H9 (cell line): ENCODE results near the gene FLT3. TPM values are rescaled to one million over a fixed set of nuclear protein-coding genes. Genes with fewer than 3 reads are reported as not detected.

Experiments
- DNase-seq: peaks from one replicate; pipeline ENCODE4 v3.0.0-alpha.2; 2017
- H2AFZ ChIP-seq: one replicate; pipeline ENCODE4 v1.6.1; 2013; ENCODE audit warnings: mild to moderate bottlenecking, low read length, control low read depth, moderate library complexity
- H2AK5ac ChIP-seq: 2 replicates; pipeline ENCODE4 v1.6.1; 2013; ENCODE audit warnings: low read length, control low read depth, mixed read lengths; ENCODE audit not compliant: insufficient read length
- H2BK120ac ChIP-seq: one replicate; pipeline ENCODE4 v1.6.1; 2013; ENCODE audit warnings: low read depth, mild to moderate bottlenecking, low read length, control low read depth, inconsistent platforms; ENCODE audit not compliant: poor library complexity, severe bottlenecking
- H2BK12ac ChIP-seq: 2 replicates; pipeline ENCODE4 v1.6.1; 2013; ENCODE audit warnings: low read length, control low read depth, mixed read lengths, low read depth; ENCODE audit not compliant: insufficient read length
- H2BK15ac ChIP-seq: 2 replicates; pipeline ENCODE4 v1.6.1; 2013; ENCODE audit warnings: low read depth, low read length, control low read depth
- H2BK20ac ChIP-seq: one replicate; pipeline ENCODE4 v1.6.1; 2013; ENCODE audit warnings: low read depth, mild to moderate bottlenecking, low read length, control low read depth, inconsistent platforms; ENCODE audit not compliant: poor library complexity, severe bottlenecking
- H2BK5ac ChIP-seq: 2 replicates; pipeline ENCODE4 v1.6.1; 2013; ENCODE audit warnings: low read length, control low read depth, mixed read lengths; ENCODE audit not compliant: insufficient read length
- H3K14ac ChIP-seq: 2 replicates; pipeline ENCODE4 v1.6.1; 2013; ENCODE audit warnings: low read length, control low read depth; ENCODE audit not compliant: insufficient read depth
- H3K18ac ChIP-seq: 2 replicates; pipeline ENCODE4 v1.6.1; 2013; ENCODE audit warnings: low read depth, mild to moderate bottlenecking, mixed read lengths, low read length, control low read depth; ENCODE audit not compliant: insufficient read length
- H3K23ac ChIP-seq: 2 replicates; pipeline ENCODE4 v1.6.1; 2013; ENCODE audit warnings: low read length, control low read depth, mixed read lengths, low read depth; ENCODE audit not compliant: insufficient read length
- H3K23me2 ChIP-seq: 2 replicates; pipeline ENCODE4 v1.6.1; 2013; ENCODE audit warnings: low read depth, mild to moderate bottlenecking, mixed read lengths, low read length, control low read depth; ENCODE audit not compliant: insufficient read length, poor library complexity, severe bottlenecking
- H3K27ac ChIP-seq: 2 replicates; pipeline ENCODE4 v1.5.1; 2013; ENCODE audit warnings: low read length, control low read depth, mixed read lengths, low read depth; ENCODE audit not compliant: insufficient read length
- H3K27me3 ChIP-seq: 2 replicates; pipeline ENCODE4 v1.6.1; 2013; ENCODE audit warnings: low read length, control low read depth, inconsistent platforms; ENCODE audit not compliant: insufficient read depth
- H3K4ac ChIP-seq: 2 replicates; pipeline ENCODE4 v1.6.1; 2013; ENCODE audit warnings: low read depth, mild to moderate bottlenecking, control low read depth, inconsistent platforms, low read length, moderate library complexity
- H3K4me1 ChIP-seq: 2 replicates; pipeline ENCODE4 v1.6.1; 2013; ENCODE audit warnings: low read length, control low read depth, inconsistent platforms; ENCODE audit not compliant: insufficient read depth
- H3K4me2 ChIP-seq: 2 replicates; pipeline ENCODE4 v1.6.1; 2013; ENCODE audit warnings: low read length, control low read depth, mixed read lengths; ENCODE audit not compliant: insufficient read length, insufficient read depth
- H3K56ac ChIP-seq: 2 replicates; pipeline ENCODE4 v1.6.1; 2013; ENCODE audit warnings: low read depth, mild to moderate bottlenecking, mixed read lengths, low read length, control low read depth; ENCODE audit not compliant: insufficient read length
- H3K79me1 ChIP-seq: 2 replicates; pipeline ENCODE4 v1.6.1; 2013; ENCODE audit warnings: low read depth, mild to moderate bottlenecking, moderate library complexity, low read length, control low read depth, inconsistent platforms; ENCODE audit not compliant: insufficient read depth, poor library complexity, severe bottlenecking
- H3K79me2 ChIP-seq: 2 replicates; pipeline ENCODE4 v1.6.1; 2013; ENCODE audit warnings: low read length, control low read depth, inconsistent platforms; ENCODE audit not compliant: insufficient read depth
- H3K9ac ChIP-seq: 2 replicates; pipeline ENCODE4 v1.6.1; 2013; ENCODE audit warnings: low read length, control low read depth, mixed read lengths; ENCODE audit not compliant: insufficient read length; ENCODE audit errors: extremely low read depth
- H3K9me3 ChIP-seq: one replicate; pipeline ENCODE4 v1.6.1; 2013; ENCODE audit warnings: low read depth, low read length, inconsistent platforms; ENCODE audit not compliant: control insufficient read depth
- H3T11ph ChIP-seq: one replicate; pipeline ENCODE4 v1.6.1; 2013; ENCODE audit warnings: mild to moderate bottlenecking, low read length, control low read depth, inconsistent platforms
- H4K20me1 ChIP-seq: one replicate; pipeline ENCODE4 v1.6.1; 2013; ENCODE audit not compliant: control insufficient read depth, insufficient read length, insufficient read depth
- H4K5ac ChIP-seq: 2 replicates; pipeline ENCODE4 v1.6.1; 2013; ENCODE audit warnings: low read depth, mild to moderate bottlenecking, mixed read lengths, low read length, control low read depth; ENCODE audit not compliant: insufficient read length
- H4K8ac ChIP-seq: replicated peaks from 2 replicates; pipeline ENCODE4 v1.6.1; 2013; ENCODE audit warnings: low read length, control low read depth, mixed read lengths, low read depth; ENCODE audit not compliant: insufficient read length
- H4K91ac ChIP-seq: 2 replicates; pipeline ENCODE4 v1.6.1; 2013; ENCODE audit warnings: low read depth, mild to moderate bottlenecking, moderate library complexity, mixed read lengths, low read length, control low read depth; ENCODE audit not compliant: insufficient read length
- H3K27ac Mint-ChIP-seq, 3 experiments: 2 replicates in 2 of 3; 3 replicates in 1 of 3; pipeline ENCODE4 v1.8.0; 2020 to 2021; ENCODE audit warnings: mixed read lengths in 3 of 3, mild to moderate bottlenecking in 1 of 3, moderate library complexity in 1 of 3
- H3K27me3 Mint-ChIP-seq: 2 replicates; pipeline ENCODE4 v1.8.0; 2021; ENCODE audit warnings: low read depth, mild to moderate bottlenecking, moderate library complexity, mixed read lengths
- H3K36me3 Mint-ChIP-seq, 3 experiments: 2 replicates in 2 of 3; 3 replicates in 1 of 3; pipeline ENCODE4 v1.8.0; 2020 to 2021; ENCODE audit warnings: low read depth in 3 of 3, mixed read lengths in 3 of 3; ENCODE audit not compliant: insufficient read depth in 1 of 3
- H3K4me1 Mint-ChIP-seq, 2 experiments: 2 replicates each; pipeline ENCODE4 v1.8.0; 2020; ENCODE audit warnings: mixed read lengths in 2 of 2
- H3K4me3 Mint-ChIP-seq, 2 experiments: 2 replicates in 1 of 2; 3 replicates in 1 of 2; pipeline ENCODE4 v1.8.0; 2020 to 2021; ENCODE audit warnings: mild to moderate bottlenecking in 2 of 2, mixed read lengths in 2 of 2, moderate library complexity in 1 of 2
- H3K9me3 Mint-ChIP-seq, 2 experiments: 2 replicates in 1 of 2; 3 replicates in 1 of 2; pipeline ENCODE4 v1.8.0; 2020; ENCODE audit warnings: mild to moderate bottlenecking in 2 of 2, mixed read lengths in 2 of 2, moderate library complexity in 1 of 2
- CTCF ChIP-seq: fragments of 200-600 bp; sonication (generic); conservative IDR thresholded peaks from 3 replicates; pipeline ENCODE4 v1.8.0; 2021; ENCODE audit warnings: antibody characterized with exemption, mild to moderate bottlenecking
- WGBS: extraction: QIAGEN DNeasy Blood & Tissue Kit; methylation state at CpG from one replicate; pipeline ENCODE4 v1.1.7; 2013; ENCODE audit warnings: missing lambda C conversion rate, low lambda C conversion rate, mixed read lengths; ENCODE audit not compliant: insufficient read length; ENCODE audit errors: extremely low coverage; 5-methylcytosine and 5-hydroxymethylcytosine counted together
- total RNA-seq: library from RNA; stranded (reverse); gene quantifications from 2 replicates; pipeline ENCODE4 v1.2.1, GENCODE V29; 2021

Gene FLT3
- total RNA-seq, 1 experiment from 2014 or later = 0.44 TPM

GRCh38 chr13:27969082-27969865 is 131.1 kb downstream of the FLT3 start, which contains the start of gene CDX2:
CDX2 (minus strand) TSS chr13:27969315; CDS start chr13:27969006, 309 bp downstream.
- Histone ChIP-seq H3K79me1 (no peaks in the 10 kb centered on the region), H3K79me2 (no peaks in the 10 kb centered on the region), H3K23ac (no peak within 1 kb of the TSS), H2BK5ac (no peak within 1 kb of the TSS), H4K91ac (no peak within 1 kb of the TSS), H2BK20ac (no peak within 1 kb of the TSS), H2BK120ac (no peak within 1 kb of the TSS), H2BK12ac (no peak within 1 kb of the TSS), H3K56ac (no peak within 1 kb of the TSS), H2AFZ (no peak within 1 kb of the TSS), H4K8ac (no peak within 1 kb of the TSS), H2BK15ac (no peak within 1 kb of the TSS; the same call in 1 of the 2 replicates), H3K23me2 (no peaks in the 10 kb centered on the region), H3K9ac (no peak within 1 kb of the TSS), H2AK5ac (no peak within 1 kb of the TSS), H3K27ac (no peak within 1 kb of the TSS), H4K5ac (no peak within 1 kb of the TSS), H3K4ac (no peak within 1 kb of the TSS), H3K14ac (no peak within 1 kb of the TSS; the same call in 1 of the 2 replicates), H3K4me2 (peak within 1 kb of the TSS; percentile 46), H3K27me3 (peaks cover 94% of the 10 kb centered on the region), H3T11ph (no peak within 1 kb of the TSS), H3K18ac (peak within 1 kb of the TSS; percentile 32), H4K20me1 (peaks cover 4% of the 10 kb centered on the region), H3K9me3 (no peaks in the 10 kb centered on the region), H3K4me1 (peaks cover 9% of the 10 kb centered on the region)
- DNase-seq = peak; percentile 83
- Mint-ChIP-seq H3K27ac (no peak within 1 kb of the TSS), H3K4me3 (peak within 1 kb of the TSS in 1 of 2 experiments; percentile 78; a peak in 3 of 5 replicates), H3K36me3 (no peaks in the 10 kb centered on the region), H3K27me3 (peaks cover 100% of the 10 kb centered on the region), H3K4me1 (peaks cover 33 to 44% of the 10 kb centered on the region in 2 experiments), H3K9me3 (peaks cover 5 to 19% of the 10 kb centered on the region in 2 experiments)
- no CpG with 5 or more reads among the region's 34 CpGs for WGBS
- TF ChIP-seq CTCF = no peak
